ENCODE measurements around the gene MRO. TPM values are rescaled to one million over a fixed set of nuclear protein-coding genes. Genes with fewer than 3 reads are reported as not detected.

Gene MRO
- polyA plus RNA-seq, 1 of the 3 experiments (the other 2 are of a cell fraction): not detected

DNA sequence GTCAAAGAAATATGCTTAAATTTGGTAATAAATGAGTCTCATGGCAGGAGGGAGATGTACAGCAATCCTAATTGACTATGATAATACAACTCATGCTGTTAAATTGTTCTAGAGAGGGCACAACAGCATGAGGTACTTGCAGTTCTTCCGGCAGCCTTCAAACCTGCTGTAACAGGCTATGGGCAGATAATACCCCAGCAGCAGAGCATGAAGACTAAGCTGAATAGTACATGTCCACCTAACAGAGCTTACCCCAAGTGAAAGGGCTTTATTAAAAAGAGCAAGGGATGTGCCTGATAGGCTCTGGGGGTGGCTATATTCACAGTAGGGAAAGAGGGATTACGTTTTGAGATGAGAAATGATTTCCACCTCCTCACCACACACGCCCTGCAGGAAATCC lies 28.9 kb downstream of the MRO start:
- no peak for DNase-seq
- no peak overlapping the region for H3K4me3 ChIP-seq (ENCODE audit: low read depth in 2 of 2, low read length in 1 of 2)
- 34% methylated on average over 3 of the region's 3 CpGs for WGBS (ENCODE audit: low lambda C conversion rate)
- H3K36me3 ChIP-seq (replicated peaks in 1 of 2; ENCODE audit: control insufficient read depth in 1 of 2, insufficient read depth in 2 of 2, low read length in 1 of 2): no peaks in the 10 kb centered on the region
- H3F3A ChIP-seq (replicated peaks; ENCODE audit: insufficient read depth): no peaks in the 10 kb centered on the region
- no peaks in the 10 kb centered on the region for H3K9me2 ChIP-seq
- CTCF ChIA-PET: no interaction called here
- H2AFZ ChIP-seq (ENCODE audit: low read depth): no peak overlapping the region
- POLR2A ChIA-PET: no interaction called here
- no peak for TF ChIP-seq RFX5 (IDR thresholded peaks at IDR 0.05; ENCODE audit: low read length)
- no peak for TF ChIP-seq MEF2A (IDR thresholded peaks at IDR 0.05; ENCODE audit: borderline replicate concordance, low read depth)
- no peak for TF ChIP-seq GATA2 (CRISPR knock-in tag; IDR thresholded peaks at IDR 0.05)
- no peak for TF ChIP-seq SMC3 (IDR thresholded peaks at IDR 0.05; ENCODE audit: low read depth, low read length)
- H3K9ac ChIP-seq: no peak overlapping the region
- H4K20me1 ChIP-seq (ENCODE audit: insufficient read depth): no peaks in the 10 kb centered on the region
- no peak overlapping the region for H3K4me2 ChIP-seq
- H3K9me3 ChIP-seq: no peaks in the 10 kb centered on the region
- no peak overlapping the region for H3K27ac ChIP-seq (ENCODE audit: low read depth in 2 of 2, low read length in 1 of 2)
- H3K4me1 ChIP-seq (ENCODE audit: control insufficient read depth in 1 of 2, insufficient read depth in 2 of 2, low read depth in 1 of 2, low read length in 1 of 2): no peaks in the 10 kb centered on the region; a peak in 1 of 4 replicates
- H3K27me3 ChIP-seq (ENCODE audit: insufficient read depth): no peaks in the 10 kb centered on the region; the same call in 1 of the 2 replicates
- H3K79me2 ChIP-seq (ENCODE audit: insufficient read depth): no peaks in the 10 kb centered on the region

DNA sequence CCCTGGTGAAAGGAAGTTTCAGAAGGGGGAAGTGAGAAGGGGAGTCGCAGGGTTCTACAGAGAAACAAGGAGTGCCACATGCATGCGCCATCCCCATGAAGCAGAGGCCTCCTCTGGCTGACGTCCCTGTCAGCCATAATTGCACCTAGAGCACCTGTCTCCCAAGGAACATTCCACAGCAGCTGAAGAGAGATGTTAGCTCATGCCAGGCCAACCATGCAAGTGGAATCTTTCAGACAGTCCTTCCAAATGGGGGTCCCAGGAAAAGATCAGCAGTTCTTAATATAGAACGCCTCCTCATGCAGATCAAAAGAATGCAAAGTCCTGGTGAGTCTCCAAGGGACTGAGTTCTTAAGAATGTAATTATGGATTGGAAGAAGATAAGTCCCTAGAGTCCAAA lies 29.6 kb downstream of the MRO start:
- no peaks in the 10 kb centered on the region for H4K20me1 ChIP-seq (ENCODE audit: insufficient read depth)
- ChIA-PET CTCF (no interaction called here), POLR2A (no interaction called here)
- TF ChIP-seq TEAD4 (IDR thresholded peaks at IDR 0.05; ENCODE audit: borderline replicate concordance, insufficient read depth): no peak
- no peak for TF ChIP-seq FOXJ3 (CRISPR knock-in tag; IDR thresholded peaks at IDR 0.05)
- no peak overlapping the region for H3K4me2 ChIP-seq
- no peaks in the 10 kb centered on the region for H3K36me3 ChIP-seq (replicated peaks in 1 of 2; ENCODE audit: control insufficient read depth in 1 of 2, insufficient read depth in 2 of 2, low read length in 1 of 2)
- DNase-seq: no peak
- no peak overlapping the region for H2AFZ ChIP-seq (ENCODE audit: low read depth)
- no peak overlapping the region for H3K27ac ChIP-seq (ENCODE audit: low read depth in 2 of 2, low read length in 1 of 2)
- H3K9me2 ChIP-seq: no peaks in the 10 kb centered on the region
- 63% methylated on average over 4 of the region's 4 CpGs for WGBS (ENCODE audit: low lambda C conversion rate)
- no peaks in the 10 kb centered on the region; a peak in 1 of 4 replicates for H3K4me1 ChIP-seq (ENCODE audit: control insufficient read depth in 1 of 2, insufficient read depth in 2 of 2, low read depth in 1 of 2, low read length in 1 of 2)
- no peak overlapping the region for H3K9ac ChIP-seq
- H3K27me3 ChIP-seq (ENCODE audit: insufficient read depth): no peaks in the 10 kb centered on the region
- H3K79me2 ChIP-seq (ENCODE audit: insufficient read depth): no peaks in the 10 kb centered on the region
- H3K4me3 ChIP-seq (ENCODE audit: low read depth in 2 of 2, low read length in 1 of 2): no peak overlapping the region
- H3K9me3 ChIP-seq: no peaks in the 10 kb centered on the region
- H3F3A ChIP-seq (replicated peaks; ENCODE audit: insufficient read depth): no peaks in the 10 kb centered on the region

DNA sequence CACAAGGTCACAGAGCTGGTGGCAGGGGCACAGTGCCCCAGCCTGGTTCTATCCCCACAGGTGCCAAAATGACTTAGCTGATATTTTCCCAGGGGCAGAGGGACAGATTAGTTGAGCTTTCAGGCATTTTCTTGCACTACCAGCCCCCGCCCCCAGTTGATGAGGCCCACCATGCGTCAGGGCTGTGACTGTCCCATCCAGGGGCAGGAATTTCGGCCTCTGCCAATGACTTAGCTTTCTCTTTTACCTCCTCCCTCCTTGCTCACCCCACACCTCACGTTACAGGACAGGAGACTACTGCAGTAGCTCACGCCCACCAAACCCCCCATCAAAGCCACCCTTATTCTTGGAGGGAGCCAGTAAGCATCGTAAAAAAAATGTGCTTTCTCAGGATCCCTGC lies 31.5 kb downstream of the MRO start:
- POLR2A ChIA-PET: interaction anchor here (0.5 kb wide), 1 partner anchor 215 kb away, joined by 4 read pairs; no protein-coding TSS in a partner anchor
- H3K4me1 ChIP-seq (ENCODE audit: control insufficient read depth in 1 of 2, insufficient read depth in 2 of 2, low read depth in 1 of 2, low read length in 1 of 2): no peaks in the 10 kb centered on the region; a peak in 1 of 4 replicates
- no peaks in the 10 kb centered on the region for H3K36me3 ChIP-seq (replicated peaks in 1 of 2; ENCODE audit: control insufficient read depth in 1 of 2, insufficient read depth in 2 of 2, low read length in 1 of 2)
- H3K9me3 ChIP-seq: no peaks in the 10 kb centered on the region
- no peaks in the 10 kb centered on the region for H3F3A ChIP-seq (replicated peaks; ENCODE audit: insufficient read depth)
- H3K9me2 ChIP-seq: no peaks in the 10 kb centered on the region
- no peak overlapping the region for H3K9ac ChIP-seq
- H3K27me3 ChIP-seq (ENCODE audit: insufficient read depth): no peaks in the 10 kb centered on the region
- CTCF ChIA-PET: interaction anchor here (0.9 to 1.9 kb wide), 3 partner anchors 8 to 126 kb away, joined by 3 to 6 read pairs (median 5); no protein-coding TSS in a partner anchor
- H3K79me2 ChIP-seq (ENCODE audit: insufficient read depth): no peaks in the 10 kb centered on the region
- H3K4me2 ChIP-seq: no peak overlapping the region
- no peak for TF ChIP-seq CHD2 (IDR thresholded peaks at IDR 0.05; ENCODE audit: low read length, partially characterized antibody)
- H3K4me3 ChIP-seq (ENCODE audit: low read depth in 2 of 2, low read length in 1 of 2): no peak overlapping the region
- no peak for DNase-seq
- whole genome bisulfite sequencing (ENCODE audit: low lambda C conversion rate): 50% methylated on average over 6 of the region's 6 CpGs
- no peak overlapping the region for H3K27ac ChIP-seq (ENCODE audit: low read depth in 2 of 2, low read length in 1 of 2)
- H4K20me1 ChIP-seq (ENCODE audit: insufficient read depth): no peaks in the 10 kb centered on the region
- H2AFZ ChIP-seq (ENCODE audit: low read depth): no peak overlapping the region

Data from SK-N-SH (cell line).